K562 (cell line): ENCODE measurements around the gene FCSK. TPM values are rescaled to one million over a fixed set of nuclear protein-coding genes. Genes with fewer than 3 reads are reported as not detected.

ENCODE experiments used
- ATAC-seq: fragments of 200-7000 bp; cut with Tn5 transposase; 3 replicates; pipeline ENCODE4 v1.9.1; 2020; ENCODE audit warnings: moderate library complexity
- BruUV-seq: library from RNA; stranded (reverse); fragments of 400-500 nt; replicated peaks from 2 replicates; lab custom pipeline; 2021; lab: Mats Ljungman, UMichigan
- CTCF ChIA-PET: fragments of 300-600 bp; formaldehyde crosslinking; extraction: SDS; loops from one replicate; lab custom pipeline; 2021; ENCODE audit warnings: low intra/inter-chr PET ratio; lab: Yijun Ruan, JAX
- POLR2A ChIA-PET: fragments of 300-600, 350-650 bp; sonication (Branson Sonifier 250); formaldehyde crosslinking; extraction: SDS; loops from one replicate; lab custom pipeline; 2021; ENCODE audit warnings: antibody characterized with exemption, inconsistent platforms; lab: Yijun Ruan, JAX
- DNase-seq, 4 experiments: peaks; one replicate each; pipeline versions ENCODE4 v3.0.0 to v3.0.0-alpha.2; 2011 to 2018; ENCODE audit warnings: low spot score in 3 of 4, mixed read lengths in 3 of 4; ENCODE audit errors: extremely low read depth in 1 of 4
- FAIRE-seq: peaks from 2 replicates; lab custom pipeline; 2011; peaks lifted over from hg19 to GRCh38; lab: Jason Lieb, UNC
- H2AFZ ChIP-seq: 2 replicates; pipeline ENCODE4 v1.6.0; 2011; ENCODE audit warnings: low read depth, low read length, control low read depth, inconsistent platforms
- H3K27ac ChIP-seq: fragments of 200-600 bp; 3 replicates; pipeline ENCODE4 v1.8.0; 2011; ENCODE audit warnings: low read depth, mild to moderate bottlenecking, control low read depth, inconsistent platforms, low read length, moderate library complexity, mixed read lengths; ENCODE audit errors: extremely low read depth
- H3K27me3 ChIP-seq, 2 experiments: fragments of 300-600 bp in 1 of 2; 2 replicates in 1 of 2; 3 replicates in 1 of 2; pipeline versions ENCODE4 v1.6.0 to v1.8.0; 2011; ENCODE audit warnings: inconsistent platforms in 2 of 2, low read length in 2 of 2, mild to moderate bottlenecking in 1 of 2, mixed read lengths in 1 of 2, moderate library complexity in 1 of 2; ENCODE audit not compliant: control insufficient read depth in 2 of 2, insufficient read depth in 2 of 2
- H3K36me3 ChIP-seq: fragments of 300-600 bp; 3 replicates; pipeline ENCODE4 v1.8.0; 2011; ENCODE audit warnings: mild to moderate bottlenecking, low read length, inconsistent platforms; ENCODE audit not compliant: control insufficient read depth, insufficient read depth
- H3K4me1 ChIP-seq, 2 experiments: fragments of 200-600 bp in 1 of 2; replicated peaks in 1 of 2; 2 replicates in 1 of 2; 3 replicates in 1 of 2; pipeline versions ENCODE4 v1.5.1 to v1.8.0; 2011; ENCODE audit warnings: inconsistent platforms in 2 of 2, low read length in 2 of 2, mild to moderate bottlenecking in 1 of 2, mixed read lengths in 1 of 2, moderate library complexity in 1 of 2; ENCODE audit not compliant: control insufficient read depth in 2 of 2, insufficient read depth in 2 of 2
- H3K4me2 ChIP-seq: 2 replicates; pipeline ENCODE4 v1.6.1; 2011; ENCODE audit warnings: low read length, control low read depth, inconsistent platforms, mixed read lengths; ENCODE audit not compliant: insufficient read depth
- H3K4me3 ChIP-seq: fragments of 200-600 bp; sonication (generic), shearing (Covaris generic); 2 replicates; pipeline ENCODE4 v1.5.1; 2016; ENCODE audit warnings: control low read depth, inconsistent platforms
- H3K79me2 ChIP-seq: fragments of 200-600 bp; 3 replicates; pipeline ENCODE4 v1.8.0; 2011; ENCODE audit warnings: low read length, inconsistent platforms; ENCODE audit not compliant: control insufficient read depth, insufficient read depth
- H3K9ac ChIP-seq, 2 experiments: 2 replicates each; pipeline versions ENCODE4 v1.6.0 to v1.6.1; 2011; ENCODE audit warnings: low read depth in 2 of 2, low read length in 2 of 2, control low read depth in 1 of 2, inconsistent platforms in 1 of 2, mild to moderate bottlenecking in 1 of 2, mixed read lengths in 1 of 2; ENCODE audit not compliant: insufficient read depth in 1 of 2
- H3K9me1 ChIP-seq: one replicate; pipeline ENCODE4 v1.6.0; 2011; ENCODE audit warnings: inconsistent platforms, mild to moderate bottlenecking, low read length, moderate library complexity; ENCODE audit not compliant: control insufficient read depth, insufficient read depth
- H3K9me3 ChIP-seq: replicated peaks from 2 replicates; pipeline ENCODE4 v1.5.1; 2011; ENCODE audit warnings: low read depth, low read length, inconsistent platforms; ENCODE audit not compliant: control insufficient read depth, insufficient read depth
- H4K20me1 ChIP-seq: replicated peaks from 2 replicates; pipeline ENCODE4 v1.6.1; 2011; ENCODE audit warnings: low read length, inconsistent platforms, mixed read lengths; ENCODE audit not compliant: control insufficient read depth, insufficient read depth
- BACH1 ChIP-seq: fragments of 200-800 bp; sonication (Bioruptor generic); IDR thresholded peaks from 2 replicates; pipeline ENCODE4 v1.6.1; 2016; ENCODE audit warnings: missing genetic modification characterization, missing compliant biosample characterization
- CHD7 ChIP-seq: fragments of 200-600 bp; sonication (generic); IDR thresholded peaks from one replicate; pipeline ENCODE4 v1.6.1; 2012; ENCODE audit warnings: mild to moderate bottlenecking, low read depth, low read length, inconsistent platforms
- HES1 ChIP-seq: fragments of 450-650 bp; IDR thresholded peaks from 2 replicates; pipeline ENCODE4 v1.6.1; 2016; ENCODE audit warnings: low read depth, mild to moderate bottlenecking, moderate library complexity
- LEF1 ChIP-seq: fragments of 450-650 bp; IDR thresholded peaks from 2 replicates; pipeline ENCODE4 v1.6.1; 2016; ENCODE audit warnings: mild to moderate bottlenecking
- THAP7 ChIP-seq: fragments of 250-450 bp; sonication (Bioruptor Pico); IDR thresholded peaks from 2 replicates; pipeline ENCODE4 v1.5.0; 2021
- TRIM25 ChIP-seq: fragments of 450-650 bp; IDR thresholded peaks from 2 replicates; pipeline ENCODE4 v1.7.0; 2016; ENCODE audit warnings: borderline replicate concordance
- WGBS: fragments of 100-300 bp; shearing (Covaris generic); methylation state at CpG from one replicate; pipeline ENCODE4 v1.1.6; 2016; ENCODE audit warnings: low coverage, mixed read lengths; ENCODE audit not compliant: insufficient coverage; ENCODE audit errors: missing lambda C conversion rate; 5-methylcytosine and 5-hydroxymethylcytosine counted together
- in situ Hi-C: fragments of 300-500 bp; cut with MboI; formaldehyde crosslinking; loops from 4 replicates; pipeline ENCODE4 v1.15.0; 2018; ENCODE audit warnings: inconsistent platforms, mixed read lengths
- intact Hi-C: fragments of 100-400 bp; cut with micrococcal nuclease; formaldehyde crosslinking; loops from 2 replicates; pipeline ENCODE4 v1.14.2; 2022
- polyA plus RNA-seq, 8 experiments: library from polyadenylated mRNA; depleted of rRNA in 4 of 8; stranded (reverse) in 5 of 8; unstranded in 3 of 8; fragments of >200 nt; fragmentation: Nextera tagmentation in 2 of 8; fragmentation: Illumina TruSeq in 1 of 8; extraction: Ambion mirVana in 2 of 8; extraction: Trizol in 1 of 8; gene quantifications; 2 replicates each; pipeline versions ENCODE4 v1.2.1 to v1.2.3, GENCODE V29; 2011 to 2014; ENCODE audit warnings: inconsistent platforms in 1 of 8, missing spikeins in 1 of 8
- total RNA-seq, 7 experiments: library from RNA; depleted of rRNA in 6 of 7; stranded (reverse); fragments of >200 nt in 6 of 7; fragmentation: Illumina TruSeq in 2 of 7; extraction: Trizol in 2 of 7; gene quantifications; 2 replicates each; pipeline versions ENCODE4 v1.2.1 to v1.2.3, GENCODE V29; 2011 to 2021; ENCODE audit warnings: low replicate concordance in 1 of 7

The FCSK gene
- total and polyA plus RNA-seq, 9 of the 15 experiments (the other 6 are each of a cell fraction or from before 2014, with no cell fraction given): 0.92 to 18.6 (median 8.3) TPM

GRCh38 chr16:70484867-70485266 lies 30.5 kb downstream of the FCSK start:
- Histone ChIP-seq H3K9me3 (no peaks in the 10 kb centered on the region), H3K36me3 (peaks cover 52% of the 10 kb centered on the region; the same call in 2 of the 3 replicates), H3K79me2 (no peaks in the 10 kb centered on the region), H3K9ac (no peak overlapping the region), H3K27ac (no peak overlapping the region), H3K4me2 (no peak overlapping the region), H2AFZ (no peak overlapping the region), H3K27me3 (no peaks in the 10 kb centered on the region), H3K4me3 (no peak overlapping the region), H3K4me1 (no peaks in the 10 kb centered on the region; a peak in 1 of 5 replicates), H3K9me1 (peaks cover 3% of the 10 kb centered on the region), H4K20me1 (no peaks in the 10 kb centered on the region; the same call in 1 of the 2 replicates)
- intact Hi-C loops: no loop called here
- CTCF ChIA-PET: no interaction called here
- ATAC-seq: no peak
- no TSS peak for BruUV-seq
- POLR2A ChIA-PET: no interaction called here
- DNase-seq: no peak
- in situ Hi-C loops: no loop called here
- no peak for FAIRE-seq
- WGBS: 90% methylated on average over 1 of the region's 2 CpGs
- TF ChIP-seq TRIM25: no peak
- no peak for TF ChIP-seq LEF1
- no peak for TF ChIP-seq THAP7
- TF ChIP-seq BACH1 (tag): no peak
- no peak for TF ChIP-seq CHD7
- TF ChIP-seq HES1: no peak
